Tibial artery (tissue), 4 donors: Measurements from ENCODE around the gene SLC50A1.

Experiments used
- DNase-seq, 2 donors: peaks; one replicate each; pipeline ENCODE4 v3.0.0-alpha.2; 2019
- H3K27ac ChIP-seq, 2 donors: fragments of 200-600 bp; sonication (generic) in 1 of 2; 1 replicate in 1 of 2; 2 replicates in 1 of 2; pipeline ENCODE4 v1.5.1; 2018 to 2019; ENCODE audit warnings: mild to moderate bottlenecking in 1 of 2
- H3K27me3 ChIP-seq, 2 donors: fragments of 200-600 bp; sonication (generic) in 1 of 2; one replicate each; pipeline versions ENCODE4 v1.5.1 to v1.6.0; 2016 to 2019
- H3K36me3 ChIP-seq, 3 donors: fragments of 200-600 bp; sonication (generic) in 2 of 3; one replicate each; pipeline ENCODE4 v1.5.1; 2016 to 2019; ENCODE audit warnings: mild to moderate bottlenecking in 2 of 3
- H3K4me1 ChIP-seq, 4 donors: fragments of 200-600 bp; sonication (generic) in 2 of 4; 1 replicate in 3 of 4; 2 replicates in 1 of 4; pipeline ENCODE4 v1.5.1; 2016 to 2019
- H3K4me3 ChIP-seq, 2 donors: fragments of 200-600 bp; sonication (generic) in 1 of 2; 1 replicate in 1 of 2; 2 replicates in 1 of 2; pipeline ENCODE4 v1.5.1; 2018 to 2019; ENCODE audit warnings: mild to moderate bottlenecking in 2 of 2
- H3K9me3 ChIP-seq, 3 donors: fragments of 200-600 bp; sonication (generic) in 1 of 3; one replicate each; pipeline ENCODE4 v1.5.1; 2016 to 2019
- intact Hi-C: fragments of 100-400 bp; cut with DNase I; formaldehyde crosslinking; loops from one replicate; pipeline ENCODE4 v1.15.0; 2023; ENCODE audit warnings: low total_unique reads
- TF ChIP-seq, protein P1 (sequence below), 2 experiments: fragments of 200-600 bp in 1 of 2; fragments of 450-650 bp in 1 of 2; IDR thresholded peaks; one replicate each; pipeline ENCODE4 v1.5.1; 2017 to 2019; ENCODE audit warnings: antibody characterized with exemption in 2 of 2, mild to moderate bottlenecking in 1 of 2, moderate library complexity in 1 of 2

The SLC50A1 gene

DNA sequence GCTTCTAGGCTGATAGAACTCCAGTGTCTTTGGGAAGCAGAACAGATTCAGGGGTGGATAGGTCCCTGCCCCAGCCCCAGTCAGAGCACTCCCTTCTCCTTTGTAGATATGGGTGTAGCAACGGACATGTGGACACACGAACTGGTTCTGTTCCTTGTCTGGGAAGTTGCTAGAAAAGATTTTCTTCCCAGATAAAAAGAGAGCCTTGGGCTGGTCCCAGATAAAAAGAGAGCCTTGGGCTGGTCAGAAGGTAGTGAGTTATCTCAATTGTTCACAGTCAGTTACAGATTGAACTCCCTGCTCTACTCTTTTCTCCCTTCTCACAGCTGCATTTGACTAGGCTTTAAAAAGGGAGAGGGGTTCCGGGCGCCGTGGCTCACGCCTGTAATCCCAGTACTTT lies 15.4 kb upstream of the SLC50A1 start:
- Histone ChIP-seq H3K4me3 (no peak overlapping the region), H3K4me1 (peaks cover 0 to 9% (median 0%) of the 10 kb centered on the region in 4 donors), H3K27me3 (peaks cover 0 to 20% of the 10 kb centered on the region in 2 donors), H3K27ac (no peak overlapping the region), H3K9me3 (no peaks in the 10 kb centered on the region), H3K36me3 (no peaks in the 10 kb centered on the region)
- intact Hi-C loops, result no loop called here
- TF ChIP-seq, protein P1, sequence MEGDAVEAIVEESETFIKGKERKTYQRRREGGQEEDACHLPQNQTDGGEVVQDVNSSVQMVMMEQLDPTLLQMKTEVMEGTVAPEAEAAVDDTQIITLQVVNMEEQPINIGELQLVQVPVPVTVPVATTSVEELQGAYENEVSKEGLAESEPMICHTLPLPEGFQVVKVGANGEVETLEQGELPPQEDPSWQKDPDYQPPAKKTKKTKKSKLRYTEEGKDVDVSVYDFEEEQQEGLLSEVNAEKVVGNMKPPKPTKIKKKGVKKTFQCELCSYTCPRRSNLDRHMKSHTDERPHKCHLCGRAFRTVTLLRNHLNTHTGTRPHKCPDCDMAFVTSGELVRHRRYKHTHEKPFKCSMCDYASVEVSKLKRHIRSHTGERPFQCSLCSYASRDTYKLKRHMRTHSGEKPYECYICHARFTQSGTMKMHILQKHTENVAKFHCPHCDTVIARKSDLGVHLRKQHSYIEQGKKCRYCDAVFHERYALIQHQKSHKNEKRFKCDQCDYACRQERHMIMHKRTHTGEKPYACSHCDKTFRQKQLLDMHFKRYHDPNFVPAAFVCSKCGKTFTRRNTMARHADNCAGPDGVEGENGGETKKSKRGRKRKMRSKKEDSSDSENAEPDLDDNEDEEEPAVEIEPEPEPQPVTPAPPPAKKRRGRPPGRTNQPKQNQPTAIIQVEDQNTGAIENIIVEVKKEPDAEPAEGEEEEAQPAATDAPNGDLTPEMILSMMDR (IDR thresholded peaks at IDR 0.05), result no peak
- no peak for DNase-seq

DNA sequence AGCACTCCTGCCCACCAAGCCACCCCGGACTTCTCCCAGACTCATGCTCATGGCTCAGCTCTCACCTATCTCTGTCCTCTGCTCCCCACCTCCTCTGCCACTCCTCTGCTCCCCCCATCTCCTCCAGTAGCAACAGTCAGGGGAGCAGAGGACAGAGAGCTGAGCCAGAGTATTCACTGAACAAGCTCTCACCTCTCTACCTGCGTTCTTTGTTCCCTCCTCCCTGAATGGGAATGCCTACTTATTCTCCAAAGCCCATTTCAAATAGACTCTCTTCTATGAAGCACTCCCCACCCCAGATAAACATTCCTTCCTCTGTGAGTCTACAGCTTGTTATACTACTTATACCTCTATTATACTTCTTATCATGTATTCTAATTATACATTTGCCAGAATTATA lies 14.4 kb upstream of the SLC50A1 start:
- DNase-seq, result no peak
- intact Hi-C loops, result no loop called here
- Histone ChIP-seq H3K27me3 (peaks cover 0 to 17% of the 10 kb centered on the region in 2 donors), H3K27ac (no peak overlapping the region), H3K9me3 (no peaks in the 10 kb centered on the region), H3K36me3 (no peaks in the 10 kb centered on the region), H3K4me1 (peaks cover 0 to 18% (median 3%) of the 10 kb centered on the region in 4 donors), H3K4me3 (no peak overlapping the region)
- TF ChIP-seq, protein P1 (IDR thresholded peaks at IDR 0.05), result no peak

GRCh38 chr1:155122308-155122707 lies 13.3 kb upstream of the SLC50A1 start:
- no peaks in the 10 kb centered on the region for H3K36me3 ChIP-seq
- H3K9me3 ChIP-seq, result no peaks in the 10 kb centered on the region
- TF ChIP-seq, protein P1 (IDR thresholded peaks at IDR 0.05), result no peak
- no peak overlapping the region for H3K27ac ChIP-seq
- intact Hi-C loops, result no loop called here
- H3K27me3 ChIP-seq, result peaks cover 0 to 14% of the 10 kb centered on the region in 2 donors
- no peak overlapping the region for H3K4me3 ChIP-seq
- DNase-seq, result no peak
- H3K4me1 ChIP-seq, result peaks cover 0 to 29% (median 12%) of the 10 kb centered on the region in 4 donors

GRCh38 chr1:155123801-155124200 lies 11.9 kb upstream of the SLC50A1 start:
- TF ChIP-seq, protein P1 (IDR thresholded peaks at IDR 0.05), result no peak
- no peak for DNase-seq
- Histone ChIP-seq H3K4me3 (no peak overlapping the region), H3K27ac (no peak overlapping the region), H3K27me3 (peaks cover 0 to 17% of the 10 kb centered on the region in 2 donors), H3K36me3 (no peaks in the 10 kb centered on the region), H3K4me1 (peaks cover 0 to 39% (median 25%) of the 10 kb centered on the region in 4 donors), H3K9me3 (no peaks in the 10 kb centered on the region)
- intact Hi-C loops, result no loop called here

DNA sequence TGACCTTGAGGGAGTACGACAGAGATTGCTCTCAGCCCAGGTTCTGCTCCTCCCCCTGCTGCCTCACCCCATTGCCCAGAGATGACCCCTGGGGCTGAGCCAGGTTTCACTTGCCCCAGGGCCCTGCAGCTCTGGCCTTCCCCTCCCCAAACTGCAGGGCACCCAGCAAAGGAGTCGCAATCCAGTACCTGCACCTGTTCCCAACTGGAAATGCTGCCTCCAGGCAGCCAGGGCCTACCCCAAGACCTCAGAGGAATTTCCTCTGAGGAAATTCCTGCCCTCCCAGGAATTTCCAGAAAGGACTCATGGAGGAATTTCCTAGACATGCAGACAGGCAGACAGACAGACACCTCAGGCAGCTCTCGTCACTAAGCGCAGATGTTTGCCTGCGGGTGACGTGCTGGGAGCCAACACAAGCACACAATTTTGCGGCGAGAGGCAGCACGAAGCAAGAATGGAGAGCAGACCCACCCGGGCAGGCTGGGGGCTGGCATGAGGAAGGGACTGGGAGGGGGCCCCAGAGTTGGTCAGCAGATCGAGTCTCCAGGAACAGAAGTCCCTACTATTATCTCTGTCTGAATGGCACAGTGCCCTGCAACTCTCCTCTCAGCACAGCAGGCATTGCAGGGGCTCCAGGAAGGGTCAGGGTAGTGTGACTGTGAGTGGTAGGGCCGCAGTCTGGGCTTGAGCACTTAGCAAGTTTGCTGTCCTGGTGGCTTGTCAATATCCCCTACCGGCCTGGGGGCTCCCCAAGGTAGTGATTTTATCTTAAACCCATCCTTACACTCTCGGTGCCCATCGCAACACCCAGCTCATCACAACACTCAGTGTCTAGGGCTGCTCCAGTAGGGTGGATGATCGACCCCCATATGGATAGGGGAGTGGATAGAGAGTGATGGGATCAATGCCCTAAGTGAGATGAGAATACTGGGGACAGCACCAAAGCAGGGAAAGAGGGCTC lies 10.9 kb upstream of the SLC50A1 start:
- H3K27ac ChIP-seq, result no peak overlapping the region
- peaks cover 0 to 39% (median 28%) of the 10 kb centered on the region in 4 donors for H3K4me1 ChIP-seq

More for the DNA sequence above, 10.9 kb upstream of the SLC50A1 start:
- TF ChIP-seq, protein P1 (IDR thresholded peaks at IDR 0.05), result no peak
- intact Hi-C loops, result loop anchor here (5.0 kb wide), 1 partner anchor 32 kb away; no protein-coding TSS in a partner anchor
- no peaks in the 10 kb centered on the region for H3K9me3 ChIP-seq
- no peak overlapping the region for H3K4me3 ChIP-seq
- H3K27me3 ChIP-seq, result peaks cover 0 to 25% of the 10 kb centered on the region in 2 donors
- H3K36me3 ChIP-seq, result no peaks in the 10 kb centered on the region
- DNase-seq, result no peak
